Neural cell (in vitro differentiated cells): ENCODE data around the gene LFNG. TPM values are rescaled to one million over a fixed set of nuclear protein-coding genes. Genes with fewer than 3 reads are reported as not detected.

Source experiments
- H2AFZ ChIP-seq: fragments of 200-600, 300-800 bp; sonication (generic), shearing (Covaris generic); 2 replicates; pipeline ENCODE4 v1.6.0; 2014; ENCODE audit warnings: low read depth, mild to moderate bottlenecking, antibody characterized with exemption, low read length, moderate library complexity
- H3F3A ChIP-seq: fragments of 200-600 bp; shearing (Covaris generic); 2 replicates; pipeline ENCODE4 v1.6.1; 2016; ENCODE audit warnings: mild to moderate bottlenecking, moderate library complexity, mixed read lengths, antibody characterized with exemption, low read length; ENCODE audit not compliant: insufficient read depth, poor library complexity, severe bottlenecking
- H3K27ac ChIP-seq: fragments of 200-600, 300-800 bp; sonication (generic), shearing (Covaris generic); 2 replicates; pipeline ENCODE4 v1.5.1; 2014; ENCODE audit warnings: mild to moderate bottlenecking, low read length, moderate library complexity
- H3K27me3 ChIP-seq: fragments of 300-800, 200-600 bp; sonication (generic), shearing (Covaris generic); 2 replicates; pipeline ENCODE4 v1.6.0; 2014; ENCODE audit warnings: mild to moderate bottlenecking, low read depth, low read length, moderate library complexity; ENCODE audit not compliant: insufficient read depth
- H3K36me3 ChIP-seq: fragments of 300-800, 200-600 bp; sonication (generic), shearing (Covaris generic); 2 replicates; pipeline ENCODE4 v1.5.1; 2014; ENCODE audit warnings: mild to moderate bottlenecking, antibody characterized with exemption, low read length, moderate library complexity; ENCODE audit not compliant: insufficient read depth
- H3K4me2 ChIP-seq: fragments of 300-800, 200-600 bp; sonication (generic), shearing (Covaris generic); 2 replicates; pipeline ENCODE4 v1.6.0; 2014; ENCODE audit warnings: mild to moderate bottlenecking, low read length
- H3K4me3 ChIP-seq: fragments of 300-800, 200-600 bp; sonication (generic), shearing (Covaris generic); 2 replicates; pipeline ENCODE4 v1.5.1; 2014; ENCODE audit warnings: mild to moderate bottlenecking, low read length, moderate library complexity
- H3K79me2 ChIP-seq: fragments of 200-600 bp; shearing (Covaris generic); replicated peaks from 2 replicates; pipeline ENCODE4 v1.6.0; 2014; ENCODE audit warnings: mild to moderate bottlenecking, low read length, moderate library complexity; ENCODE audit not compliant: insufficient read depth
- H3K9ac ChIP-seq: fragments of 300-800, 200-600 bp; sonication (generic), shearing (Covaris generic); 2 replicates; pipeline ENCODE4 v1.6.1; 2016; ENCODE audit warnings: mild to moderate bottlenecking, low read length, mixed read lengths
- H3K9me2 ChIP-seq: fragments of 200-600 bp; shearing (Covaris generic); 2 replicates; pipeline ENCODE4 v1.6.1; 2016; ENCODE audit warnings: mild to moderate bottlenecking, low read length, mixed read lengths; ENCODE audit not compliant: insufficient read depth
- H3K9me3 ChIP-seq: fragments of 200-600, 300-800 bp; sonication (generic), shearing (Covaris generic); 2 replicates; pipeline ENCODE4 v1.6.1; 2016; ENCODE audit warnings: mild to moderate bottlenecking, mixed run types, low read length, moderate library complexity, mixed read lengths
- H4K20me1 ChIP-seq: fragments of 200-600 bp; shearing (Covaris generic); 2 replicates; pipeline ENCODE4 v1.6.1; 2016; ENCODE audit warnings: mild to moderate bottlenecking, mixed run types; ENCODE audit not compliant: insufficient read depth
- CTCF ChIP-seq: fragments of 450-650 bp; IDR thresholded peaks from 2 replicates; pipeline ENCODE4 v1.5.1; 2014; ENCODE audit warnings: antibody characterized with exemption, mild to moderate bottlenecking, moderate library complexity; ENCODE audit not compliant: poor library complexity, severe bottlenecking
- EP300 ChIP-seq: fragments of 450-650 bp; conservative IDR thresholded peaks from 2 replicates; pipeline ENCODE4 v1.6.1; 2014; ENCODE audit warnings: antibody characterized with exemption, mild to moderate bottlenecking, moderate library complexity; ENCODE audit not compliant: poor library complexity, severe bottlenecking
- EZH2 ChIP-seq: fragments of 200-600, 300-800 bp; shearing (Covaris generic), sonication (generic); IDR thresholded peaks from 2 replicates; pipeline ENCODE4 v1.6.1; 2014; ENCODE audit warnings: antibody characterized with exemption, low read length, borderline replicate concordance, mild to moderate bottlenecking; ENCODE audit not compliant: insufficient read depth, poor library complexity, severe bottlenecking
- MXI1 ChIP-seq: fragments of 450-650 bp; conservative IDR thresholded peaks from 2 replicates; pipeline ENCODE4 v1.6.1; 2014; ENCODE audit warnings: antibody characterized with exemption, mild to moderate bottlenecking; ENCODE audit not compliant: poor library complexity, severe bottlenecking
- POLR2AphosphoS5 ChIP-seq: IDR thresholded peaks from 2 replicates; pipeline ENCODE4 v1.6.1; 2012
- RAD21 ChIP-seq: fragments of 450-650 bp; conservative IDR thresholded peaks from 2 replicates; pipeline ENCODE4 v1.6.1; 2014; ENCODE audit warnings: antibody characterized with exemption, mild to moderate bottlenecking, moderate library complexity
- REST ChIP-seq: IDR thresholded peaks from 2 replicates; pipeline ENCODE4 v1.6.1; 2012; ENCODE audit warnings: borderline replicate concordance
- SMC3 ChIP-seq: fragments of 450-650 bp; conservative IDR thresholded peaks from 2 replicates; pipeline ENCODE4 v1.6.1; 2014; ENCODE audit warnings: antibody characterized with exemption, mild to moderate bottlenecking, moderate library complexity; ENCODE audit not compliant: poor library complexity
- TAF1 ChIP-seq: IDR thresholded peaks from 2 replicates; pipeline ENCODE4 v1.6.1; 2012; ENCODE audit warnings: low read depth
- polyA plus RNA-seq: library from polyadenylated mRNA; depleted of rRNA; stranded (reverse); fragments of >200 nt; gene quantifications from 2 replicates; pipeline ENCODE4 v1.2.3, GENCODE V29; 2014

The LFNG gene
- polyA plus RNA-seq, 1 donor from 2014 or later = 0.30 TPM

- Histone ChIP-seq H2AFZ (no peak within 1 kb of the TSS), H3K4me3 (no peak within 1 kb of the TSS), H3K9me2 (no peaks in the 10 kb centered on the region), H3K4me2 (no peak within 1 kb of the TSS), H3K9me3 (no peaks in the 10 kb centered on the region), H3K9ac (no peak within 1 kb of the TSS), H3K79me2 (no peaks in the 10 kb centered on the region), H3K36me3 (no peaks in the 10 kb centered on the region), H3K27ac (no peak within 1 kb of the TSS), H3K27me3 (no peaks in the 10 kb centered on the region), H4K20me1 (no peaks in the 10 kb centered on the region), H3F3A (no peaks in the 10 kb centered on the region)
- TF ChIP-seq CTCF (no peak), RAD21 (no peak), SMC3 (no peak), EP300 (no peak), POLR2AphosphoS5 (no peak), MXI1 (no peak), EZH2 (no peak), REST (no peak), TAF1 (no peak)
These were observed 43.3 kb upstream of the LFNG start, which contains the start of gene GRIFIN for GRCh38 chr7:2476298-2476697. GRIFIN (minus strand) TSS chr7:2476398; CDS start chr7:2476383, 15 bp downstream.

GRCh38 chr7:2476776-2477446 lies 42.7 kb upstream of the LFNG start:
- Histone ChIP-seq H3K79me2 (no peaks in the 10 kb centered on the region), H3K9me2 (no peaks in the 10 kb centered on the region), H3F3A (no peaks in the 10 kb centered on the region), H3K36me3 (no peaks in the 10 kb centered on the region), H4K20me1 (no peaks in the 10 kb centered on the region), H3K9ac (no peak overlapping the region), H3K27ac (no peak overlapping the region), H3K4me2 (no peak overlapping the region), H3K9me3 (no peaks in the 10 kb centered on the region), H3K27me3 (no peaks in the 10 kb centered on the region), H3K4me3 (no peak overlapping the region), H2AFZ (no peak overlapping the region)
- TF ChIP-seq POLR2AphosphoS5 (no peak), REST (no peak), TAF1 (no peak), EZH2 (no peak), CTCF (no peak), MXI1 (no peak), EP300 (no peak), SMC3 (no peak), RAD21 (no peak)
